Activated B cell treated with CpG ODN at 0.5 μM for 24 hours (primary cell): ENCODE measurements around the gene SDS. TPM values are rescaled to one million over a fixed set of nuclear protein-coding genes. Genes with fewer than 3 reads are reported as not detected.

Experiments
- ATAC-seq: fragments of 200-7000 bp; cut with Tn5 transposase; one replicate; pipeline ENCODE4 v1.10.0; 2021; ENCODE audit warnings: low read depth, mild to moderate bottlenecking, moderate library complexity
- CTCF ChIA-PET: fragments of 350-600 bp; sonication (Branson Sonifier 250); formaldehyde crosslinking; loops from one replicate; lab custom pipeline; 2021; ENCODE audit warnings: antibody characterized with exemption; lab: Charles Lee
- POLR2A ChIA-PET: fragments of 350-600 bp; sonication (Branson Sonifier 250); formaldehyde crosslinking; loops from one replicate; lab custom pipeline; 2021; ENCODE audit warnings: antibody characterized with exemption; lab: Charles Lee
- DNase-seq: peaks from one replicate; pipeline ENCODE4 v3.0.0; 2022
- H3K27ac Mint-ChIP-seq: one replicate; pipeline ENCODE4 v1.8.0; 2020; ENCODE audit warnings: mixed read lengths
- H3K27me3 Mint-ChIP-seq: one replicate; pipeline ENCODE4 v1.8.0; 2021; ENCODE audit warnings: mixed read lengths
- H3K36me3 Mint-ChIP-seq: one replicate; pipeline ENCODE4 v1.8.0; 2021; ENCODE audit warnings: low read depth, mixed read lengths
- H3K4me1 Mint-ChIP-seq: one replicate; pipeline ENCODE4 v1.8.0; 2021; ENCODE audit warnings: mixed read lengths
- H3K4me3 Mint-ChIP-seq: one replicate; pipeline ENCODE4 v1.8.0; 2020; ENCODE audit warnings: mild to moderate bottlenecking, mixed read lengths
- H3K9me3 Mint-ChIP-seq: one replicate; pipeline ENCODE4 v1.8.0; 2020; ENCODE audit warnings: mixed read lengths
- CTCF ChIP-seq: fragments of 200-600 bp; IDR thresholded peaks from one replicate; pipeline ENCODE4 v1.8.0; 2022; ENCODE audit warnings: antibody characterized with exemption, mild to moderate bottlenecking
- intact Hi-C: fragments of 100-400 bp; cut with micrococcal nuclease; formaldehyde crosslinking; loops from one replicate; pipeline ENCODE4 v1.15.1; 2024
- total RNA-seq: library from RNA; stranded (reverse); gene quantifications from 2 replicates; pipeline ENCODE4 v1.2.3, GENCODE V29; 2022

The SDS gene
- total RNA-seq, 1 donor from 2014 or later, result not detected

- CTCF ChIA-PET, result interaction anchor here (1.3 kb wide), 1 partner anchor 20 kb away, joined by 3 read pairs; no protein-coding TSS in a partner anchor
These were observed 2.0 kb upstream of the SDS start for GRCh38 chr12:113405694-113406093.

GRCh38 chr12:113402586-113403260 lies 964 bp downstream of the SDS start:
- no peak for DNase-seq
- CTCF ChIA-PET, result no interaction called here
- no peaks in the 10 kb centered on the region for H3K9me3 Mint-ChIP-seq
- no peak for ATAC-seq
- no peak overlapping the region for H3K27ac Mint-ChIP-seq
- no peaks in the 10 kb centered on the region for H3K36me3 Mint-ChIP-seq
- intact Hi-C loops, result no loop called here
- no peak for TF ChIP-seq CTCF
- H3K27me3 Mint-ChIP-seq, result peaks cover 19% of the 10 kb centered on the region
- peaks cover 3% of the 10 kb centered on the region for H3K4me1 Mint-ChIP-seq
- POLR2A ChIA-PET, result no interaction called here
- H3K4me3 Mint-ChIP-seq, result no peak overlapping the region

More at GRCh38 chr12:113405694-113406093, 2.0 kb upstream of the SDS start:
- Mint-ChIP-seq H3K27ac (no peak overlapping the region), H3K4me1 (peaks cover 3% of the 10 kb centered on the region), H3K36me3 (no peaks in the 10 kb centered on the region), H3K4me3 (no peak overlapping the region), H3K27me3 (peaks cover 21% of the 10 kb centered on the region), H3K9me3 (no peaks in the 10 kb centered on the region)
- intact Hi-C loops, result no loop called here
- no peak for DNase-seq
- POLR2A ChIA-PET, result no interaction called here
- no peak for TF ChIP-seq CTCF
- no peak for ATAC-seq

- ATAC-seq (no peak), DNase-seq (no peak)
- TF ChIP-seq CTCF, result no peak
- Mint-ChIP-seq H3K9me3 (no peaks in the 10 kb centered on the region), H3K27ac (no peak overlapping the region), H3K4me3 (no peak overlapping the region), H3K4me1 (peaks cover 3% of the 10 kb centered on the region), H3K36me3 (no peaks in the 10 kb centered on the region), H3K27me3 (peaks cover 22% of the 10 kb centered on the region)
- intact Hi-C loops, result no loop called here
- POLR2A ChIA-PET, result interaction anchor here (0.7 kb wide), 1 partner anchor 345 kb away, joined by 3 read pairs; the partner anchor contains the start of gene DTX1
- CTCF ChIA-PET, result no interaction called here
These were observed 2.4 kb downstream of the SDS start for GRCh38 chr12:113401066-113402000.

- peaks cover 3% of the 10 kb centered on the region for H3K4me1 Mint-ChIP-seq
- ATAC-seq, result no peak
- no peak for DNase-seq
- TF ChIP-seq CTCF, result no peak
- no peaks in the 10 kb centered on the region for H3K9me3 Mint-ChIP-seq
- ChIA-PET CTCF (no interaction called here), POLR2A (interaction anchor here (0.7 kb wide), 2 partner anchors 177 to 344 kb away, joined by 3 read pairs; partner anchors contain the start of gene DTX1)
- intact Hi-C loops, result no loop called here
- peaks cover 22% of the 10 kb centered on the region for H3K27me3 Mint-ChIP-seq
- H3K4me3 Mint-ChIP-seq, result no peak overlapping the region
- no peaks in the 10 kb centered on the region for H3K36me3 Mint-ChIP-seq
- H3K27ac Mint-ChIP-seq, result no peak overlapping the region
These were observed 3.3 kb downstream of the SDS start for GRCh38 chr12:113400362-113400761.

GRCh38 chr12:113399490-113399889 lies 4.2 kb downstream of the SDS start:
- no peak overlapping the region for H3K27ac Mint-ChIP-seq
- H3K27me3 Mint-ChIP-seq, result peaks cover 20% of the 10 kb centered on the region
- peaks cover 2% of the 10 kb centered on the region for H3K4me1 Mint-ChIP-seq
- POLR2A ChIA-PET, result interaction anchor here (0.7 kb wide), 1 partner anchor 177 kb away, joined by 3 read pairs; no protein-coding TSS in a partner anchor
- CTCF ChIA-PET, result no interaction called here
- intact Hi-C loops, result no loop called here
- no peak for ATAC-seq
- H3K4me3 Mint-ChIP-seq, result no peak overlapping the region
- no peaks in the 10 kb centered on the region for H3K9me3 Mint-ChIP-seq
- no peak for DNase-seq
- no peaks in the 10 kb centered on the region for H3K36me3 Mint-ChIP-seq
- TF ChIP-seq CTCF, result no peak
